Endodermal cell (in vitro differentiated cells): ENCODE data around the gene INF2. TPM values are rescaled to one million over a fixed set of nuclear protein-coding genes. Genes with fewer than 3 reads are reported as not detected.

Experiments used
- DNase-seq: peaks from one replicate; pipeline ENCODE4 v3.0.0-alpha.2; 2017
- H3K27ac ChIP-seq: 2 replicates; pipeline ENCODE4 v1.5.1; 2013; ENCODE audit warnings: mild to moderate bottlenecking, low read depth, low read length, moderate library complexity
- H3K27me3 ChIP-seq: 2 replicates; pipeline ENCODE4 v1.6.1; 2013; ENCODE audit warnings: mild to moderate bottlenecking, low read length, moderate library complexity; ENCODE audit not compliant: insufficient read depth, control insufficient read depth, poor library complexity, severe bottlenecking
- H3K36me3 ChIP-seq: 2 replicates; pipeline ENCODE4 v1.7.0; 2013; ENCODE audit warnings: mild to moderate bottlenecking, low read length, moderate library complexity; ENCODE audit not compliant: control insufficient read depth, insufficient read depth
- H3K4me1 ChIP-seq: one replicate; pipeline ENCODE4 v1.7.0; 2013; ENCODE audit warnings: low read length; ENCODE audit not compliant: control insufficient read depth, insufficient read depth
- H3K4me3 ChIP-seq: 2 replicates; pipeline ENCODE4 v1.5.1; 2013; ENCODE audit warnings: mild to moderate bottlenecking, low read length, moderate library complexity
- H3K9ac ChIP-seq: 2 replicates; pipeline ENCODE4 v1.6.1; 2013; ENCODE audit warnings: mild to moderate bottlenecking, low read length, moderate library complexity; ENCODE audit not compliant: poor library complexity, severe bottlenecking; ENCODE audit errors: extremely low read depth
- H3K9me3 ChIP-seq: 2 replicates; pipeline ENCODE4 v1.6.1; 2013; ENCODE audit warnings: mild to moderate bottlenecking, low read length, moderate library complexity; ENCODE audit not compliant: control insufficient read depth
- H3K27ac Mint-ChIP-seq: 2 replicates; pipeline ENCODE4 v1.8.0; 2020; ENCODE audit warnings: mixed read lengths
- H3K27me3 Mint-ChIP-seq: 2 replicates; pipeline ENCODE4 v1.8.0; 2021; ENCODE audit warnings: mild to moderate bottlenecking, mixed read lengths; ENCODE audit not compliant: insufficient read depth
- H3K36me3 Mint-ChIP-seq: 2 replicates; pipeline ENCODE4 v1.8.0; 2020; ENCODE audit warnings: low read depth, mixed read lengths
- H3K4me1 Mint-ChIP-seq: 2 replicates; pipeline ENCODE4 v1.8.0; 2020; ENCODE audit warnings: mixed read lengths
- H3K4me3 Mint-ChIP-seq: 2 replicates; pipeline ENCODE4 v1.8.0; 2020; ENCODE audit warnings: mild to moderate bottlenecking, moderate library complexity, mixed read lengths
- H3K9me3 Mint-ChIP-seq: 2 replicates; pipeline ENCODE4 v1.8.0; 2020; ENCODE audit warnings: mild to moderate bottlenecking, mixed read lengths
- WGBS, 2 experiments: methylation state at CpG; one replicate each; pipeline versions ENCODE4 v1.1.5 to v1.1.7; 2013; ENCODE audit warnings: missing lambda C conversion rate in 2 of 2, mixed read lengths in 1 of 2; ENCODE audit not compliant: insufficient coverage in 1 of 2, insufficient read length in 1 of 2; 5-methylcytosine and 5-hydroxymethylcytosine counted together
- total RNA-seq, 2 donors: library from RNA; stranded (reverse); fragmentation: NEBNext Ultra II Directional in 1 of 2; extraction: Animal tissue kit (Norgen Biotek cat#: 25700) in 1 of 2; gene quantifications; 2 replicates in 1 of 2; 3 replicates in 1 of 2; pipeline ENCODE4 v1.2.1, GENCODE V29; 2021
- TF ChIP-seq, protein P1 (sequence below): fragments of 200-600 bp; sonication (generic); conservative IDR thresholded peaks from 2 replicates; pipeline ENCODE4 v1.5.0; 2021; ENCODE audit warnings: antibody characterized with exemption, mild to moderate bottlenecking

Gene INF2
- total RNA-seq, 2 donors from 2014 or later = 99.7 to 114 TPM

DNA sequence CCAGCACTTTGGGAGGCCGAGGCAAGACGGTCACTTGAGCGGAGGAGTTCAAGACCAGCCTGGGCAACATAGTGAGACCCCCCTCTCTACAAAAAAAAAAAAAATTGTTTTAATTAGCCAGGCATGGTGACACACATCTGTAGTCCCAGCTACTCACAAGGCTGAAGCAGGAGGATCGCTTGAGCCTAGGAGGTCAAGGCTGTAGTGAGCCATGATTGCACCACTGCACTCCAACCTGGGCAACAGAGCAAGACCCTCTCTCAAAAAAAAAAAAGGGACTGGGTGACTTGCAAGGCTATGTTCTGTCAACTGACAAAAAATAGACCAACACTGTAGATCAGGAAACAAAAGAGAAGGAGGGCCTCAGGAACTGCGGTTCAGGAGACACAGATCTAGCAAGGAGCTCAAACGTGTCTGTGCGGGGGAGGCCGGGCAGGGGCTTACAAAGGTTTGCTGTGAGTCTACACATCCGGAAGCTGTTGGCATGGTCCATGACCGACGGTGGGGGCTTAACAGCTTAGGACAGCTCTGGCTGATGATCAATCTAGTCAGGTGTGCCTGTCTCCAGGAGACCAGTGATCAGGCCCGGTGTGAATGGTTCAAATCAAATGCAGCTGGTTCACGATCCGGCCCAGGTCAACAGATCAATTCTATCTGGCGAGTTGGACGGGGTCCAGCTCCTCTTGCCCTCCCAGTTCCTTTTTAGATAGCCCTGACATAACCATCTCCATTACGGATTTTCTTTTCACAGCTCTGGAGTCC is 31.7 kb upstream of the INF2 start:
- Mint-ChIP-seq H3K9me3 (peaks cover 34% of the 10 kb centered on the region), H3K36me3 (peaks cover 6% of the 10 kb centered on the region), H3K4me1 (no peaks in the 10 kb centered on the region), H3K27ac (no peak overlapping the region), H3K27me3 (peaks cover 33% of the 10 kb centered on the region), H3K4me3 (no peak overlapping the region)
- H3K4me3 ChIP-seq = no peak overlapping the region
- no peaks in the 10 kb centered on the region for H3K27me3 ChIP-seq
- no peak overlapping the region for H3K9ac ChIP-seq
- no peaks in the 10 kb centered on the region for H3K4me1 ChIP-seq
- 89% methylated on average over 12 to 17 of the region's 17 CpGs for WGBS, 2 experiments
- no peak overlapping the region for H3K27ac ChIP-seq
- H3K36me3 ChIP-seq = no peaks in the 10 kb centered on the region
- TF ChIP-seq, protein P1, sequence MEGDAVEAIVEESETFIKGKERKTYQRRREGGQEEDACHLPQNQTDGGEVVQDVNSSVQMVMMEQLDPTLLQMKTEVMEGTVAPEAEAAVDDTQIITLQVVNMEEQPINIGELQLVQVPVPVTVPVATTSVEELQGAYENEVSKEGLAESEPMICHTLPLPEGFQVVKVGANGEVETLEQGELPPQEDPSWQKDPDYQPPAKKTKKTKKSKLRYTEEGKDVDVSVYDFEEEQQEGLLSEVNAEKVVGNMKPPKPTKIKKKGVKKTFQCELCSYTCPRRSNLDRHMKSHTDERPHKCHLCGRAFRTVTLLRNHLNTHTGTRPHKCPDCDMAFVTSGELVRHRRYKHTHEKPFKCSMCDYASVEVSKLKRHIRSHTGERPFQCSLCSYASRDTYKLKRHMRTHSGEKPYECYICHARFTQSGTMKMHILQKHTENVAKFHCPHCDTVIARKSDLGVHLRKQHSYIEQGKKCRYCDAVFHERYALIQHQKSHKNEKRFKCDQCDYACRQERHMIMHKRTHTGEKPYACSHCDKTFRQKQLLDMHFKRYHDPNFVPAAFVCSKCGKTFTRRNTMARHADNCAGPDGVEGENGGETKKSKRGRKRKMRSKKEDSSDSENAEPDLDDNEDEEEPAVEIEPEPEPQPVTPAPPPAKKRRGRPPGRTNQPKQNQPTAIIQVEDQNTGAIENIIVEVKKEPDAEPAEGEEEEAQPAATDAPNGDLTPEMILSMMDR = no peak
- H3K9me3 ChIP-seq = peaks cover 9% of the 10 kb centered on the region
- peak; percentile 36 for DNase-seq

DNA sequence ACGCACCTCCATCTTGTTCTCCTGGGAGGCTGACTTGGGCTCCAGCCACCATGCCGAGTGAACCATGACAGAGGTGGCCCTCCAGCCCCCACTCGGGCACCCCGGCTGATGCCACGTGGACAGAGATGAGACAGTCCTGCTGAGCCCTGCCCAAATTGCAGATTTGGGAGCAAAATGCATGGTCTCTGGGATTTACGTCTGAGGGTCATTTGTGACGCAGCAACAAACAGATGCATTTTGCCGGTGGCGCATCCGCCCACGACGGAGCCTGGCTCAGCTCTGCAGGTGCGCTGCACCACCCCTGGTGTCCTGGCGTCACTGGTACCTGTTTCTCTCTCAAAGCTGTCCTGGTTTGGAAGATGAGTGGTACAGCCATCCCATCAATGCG is 31.1 kb upstream of the INF2 start:
- TF ChIP-seq, protein P1 = no peak
- H3K36me3 ChIP-seq = no peaks in the 10 kb centered on the region
- no peaks in the 10 kb centered on the region for H3K4me1 Mint-ChIP-seq
- no peak overlapping the region for H3K9ac ChIP-seq
- no peaks in the 10 kb centered on the region for H3K27me3 ChIP-seq
- peaks cover 31% of the 10 kb centered on the region for H3K9me3 Mint-ChIP-seq
- H3K27ac Mint-ChIP-seq = no peak overlapping the region
- 94 to 97% methylated on average over 15 of the region's 15 CpGs for WGBS, 2 experiments
- no peak overlapping the region for H3K4me3 ChIP-seq
- peaks cover 32% of the 10 kb centered on the region for H3K27me3 Mint-ChIP-seq
- no peaks in the 10 kb centered on the region for H3K4me1 ChIP-seq
- no peak overlapping the region for H3K4me3 Mint-ChIP-seq
- DNase-seq = no peak
- no peak overlapping the region for H3K27ac ChIP-seq
- peaks cover 6% of the 10 kb centered on the region for H3K36me3 Mint-ChIP-seq
- peaks cover 6% of the 10 kb centered on the region for H3K9me3 ChIP-seq

GRCh38 chr14:104659146-104659545 is 30.3 kb upstream of the INF2 start:
- H3K9me3 ChIP-seq = peaks cover 6% of the 10 kb centered on the region
- Mint-ChIP-seq H3K4me3 (no peak overlapping the region), H3K36me3 (peaks cover 1% of the 10 kb centered on the region), H3K27ac (no peak overlapping the region), H3K4me1 (no peaks in the 10 kb centered on the region), H3K9me3 (peaks cover 24% of the 10 kb centered on the region), H3K27me3 (peaks cover 26% of the 10 kb centered on the region)
- DNase-seq = peak; percentile 41
- TF ChIP-seq, protein P1 = no peak
- no peaks in the 10 kb centered on the region for H3K4me1 ChIP-seq
- H3K27ac ChIP-seq = no peak overlapping the region
- H3K4me3 ChIP-seq = no peak overlapping the region
- WGBS, 2 experiments = 42 to 61% methylated on average over 2 to 5 of the region's 5 CpGs
- H3K36me3 ChIP-seq = no peaks in the 10 kb centered on the region
- H3K9ac ChIP-seq = no peak overlapping the region
- H3K27me3 ChIP-seq = no peaks in the 10 kb centered on the region
